Activated CD4-positive, alpha-beta memory T cell treated with anti-CD3 and anti-CD28 coated beads for 36 hours (primary cell): Measurements from ENCODE around the gene SFPQ. TPM values are rescaled to one million over a fixed set of nuclear protein-coding genes. Genes with fewer than 3 reads are reported as not detected.

Source experiments
- CTCF ChIA-PET: fragments of 350-600 bp; sonication (Branson Sonifier 250); formaldehyde crosslinking; loops from one replicate; lab custom pipeline; 2021; ENCODE audit warnings: antibody characterized with exemption, inconsistent platforms; lab: Charles Lee
- POLR2A ChIA-PET: fragments of 350-600 bp; sonication (Branson Sonifier 250); formaldehyde crosslinking; loops from one replicate; lab custom pipeline; 2021; ENCODE audit warnings: antibody characterized with exemption; lab: Charles Lee
- DNase-seq: peaks from one replicate; pipeline ENCODE4 v3.0.0-alpha.2; 2020
- H3K27ac Mint-ChIP-seq: one replicate; pipeline ENCODE4 v1.8.0; 2021; ENCODE audit warnings: mixed read lengths
- H3K27me3 Mint-ChIP-seq: one replicate; pipeline ENCODE4 v1.8.0; 2021; ENCODE audit warnings: mixed read lengths
- H3K36me3 Mint-ChIP-seq: one replicate; pipeline ENCODE4 v1.8.0; 2021; ENCODE audit warnings: mixed read lengths
- H3K4me1 Mint-ChIP-seq: one replicate; pipeline ENCODE4 v1.8.0; 2021; ENCODE audit warnings: low read depth, mixed read lengths
- H3K4me3 Mint-ChIP-seq: one replicate; pipeline ENCODE4 v1.8.0; 2021; ENCODE audit warnings: mild to moderate bottlenecking, mixed read lengths
- H3K9me3 Mint-ChIP-seq: one replicate; pipeline ENCODE4 v1.8.0; 2021; ENCODE audit warnings: mixed read lengths
- intact Hi-C: fragments of 100-400 bp; cut with micrococcal nuclease; formaldehyde crosslinking; loops from one replicate; pipeline ENCODE4 v1.15.1; 2023
- total RNA-seq, 2 experiments: library from RNA; stranded (reverse); gene quantifications; one replicate each; pipeline ENCODE4 v1.2.3, GENCODE V29; 2021

Gene SFPQ
- total RNA-seq, 2 experiments from 2014 or later: 259 to 275 TPM

DNA sequence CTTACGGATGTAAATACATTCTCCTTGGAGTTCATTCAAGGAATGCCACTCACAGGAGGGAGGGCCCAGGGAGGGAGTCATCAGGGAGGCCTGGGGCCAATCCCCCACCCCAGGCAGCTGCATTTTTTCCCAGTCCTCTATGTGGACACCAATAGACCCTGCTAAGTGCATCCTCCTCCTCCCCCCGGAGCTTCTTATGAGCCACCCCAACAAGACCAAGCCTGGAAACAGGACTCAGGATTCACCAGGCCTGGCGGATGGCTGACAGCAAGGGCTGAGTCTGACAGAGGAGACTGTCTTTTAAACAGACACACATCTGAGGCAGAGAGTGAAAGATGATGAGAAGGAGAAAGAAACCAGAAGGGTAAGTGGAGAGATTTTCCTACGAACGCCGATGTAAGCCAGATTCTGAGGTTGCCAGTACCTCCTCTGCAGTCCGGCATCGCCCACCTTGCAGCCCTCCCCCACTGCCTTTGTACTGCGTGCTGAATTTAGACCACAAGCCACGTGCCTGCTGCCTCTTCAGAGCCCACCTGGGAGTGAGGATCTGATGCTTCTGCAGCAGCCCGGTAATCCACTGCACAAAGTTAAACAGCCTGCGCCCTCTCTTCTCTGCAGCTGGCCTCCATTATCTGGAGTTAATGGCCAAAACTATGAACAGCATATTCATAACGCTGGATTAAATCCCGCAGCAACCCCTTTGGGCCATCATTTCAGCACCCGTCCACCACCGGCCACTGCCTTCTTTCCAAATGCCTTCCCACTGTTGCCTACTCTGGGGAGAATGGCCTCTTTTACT, 17.6 kb upstream of the SFPQ start:
- Mint-ChIP-seq H3K27me3 (no peaks in the 10 kb centered on the region), H3K27ac (no peak overlapping the region), H3K4me1 (no peaks in the 10 kb centered on the region), H3K4me3 (no peak overlapping the region), H3K36me3 (no peaks in the 10 kb centered on the region), H3K9me3 (no peaks in the 10 kb centered on the region)
- ChIA-PET POLR2A (no interaction called here), CTCF (no interaction called here)
- DNase-seq: no peak
- intact Hi-C loops: no loop called here

GRCh38 chr1:35203295-35203694, 10.3 kb upstream of the SFPQ start:
- no peaks in the 10 kb centered on the region for H3K27me3 Mint-ChIP-seq
- intact Hi-C loops: no loop called here
- no peak overlapping the region for H3K4me3 Mint-ChIP-seq
- H3K36me3 Mint-ChIP-seq: no peaks in the 10 kb centered on the region
- H3K9me3 Mint-ChIP-seq: no peaks in the 10 kb centered on the region
- no peak for DNase-seq
- ChIA-PET POLR2A (interaction anchor here (0.6 kb wide), 1 partner anchor 171 kb away, joined by 4 read pairs; the partner anchor contains the start of gene ZMYM6), CTCF (interaction anchor here (0.6 kb wide), 2 partner anchors 49 to 719 kb away, joined by 3 to 4 read pairs; no protein-coding TSS in a partner anchor)
- no peak overlapping the region for H3K27ac Mint-ChIP-seq
- H3K4me1 Mint-ChIP-seq: peaks cover 7% of the 10 kb centered on the region

- ChIA-PET CTCF (interaction anchor here (0.5 to 2.7 kb wide), 26 partner anchors 9 to 720 kb away, joined by 3 to 20 read pairs (median 4); partner anchors contain the start of gene SFPQ), POLR2A (no interaction called here)
- intact Hi-C loops: loop anchor here (1.0 kb wide), 2 partner anchors 9 to 96 kb away; partner anchors contain the start of gene SFPQ
- H3K27ac Mint-ChIP-seq: no peak overlapping the region
- H3K4me3 Mint-ChIP-seq: no peak overlapping the region
- H3K9me3 Mint-ChIP-seq: no peaks in the 10 kb centered on the region
- H3K36me3 Mint-ChIP-seq: no peaks in the 10 kb centered on the region
- peaks cover 7% of the 10 kb centered on the region for H3K4me1 Mint-ChIP-seq
- peak; percentile 79 for DNase-seq
- no peaks in the 10 kb centered on the region for H3K27me3 Mint-ChIP-seq
Observed at GRCh38 chr1:35202048-35202719, 9.2 kb upstream of the SFPQ start.

DNA sequence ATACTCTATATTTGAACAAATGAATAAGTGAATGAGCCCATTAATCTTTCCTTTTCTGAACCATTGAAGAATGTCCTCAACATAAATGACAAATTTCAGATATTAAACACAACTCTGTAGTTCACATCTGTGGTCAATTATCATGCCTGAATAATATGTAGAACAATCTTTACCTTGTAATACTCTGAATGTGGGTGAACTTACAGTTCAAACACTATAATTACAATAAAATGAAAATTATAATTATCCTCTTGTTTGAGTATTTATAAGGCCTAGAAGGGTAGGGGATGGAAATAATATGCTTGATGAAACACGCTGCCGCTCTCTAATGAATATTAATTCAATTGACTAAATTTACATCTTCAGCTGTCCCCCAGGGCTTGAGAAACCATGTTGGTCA, 8.7 kb upstream of the SFPQ start:
- DNase-seq: no peak
- CTCF ChIA-PET: interaction anchor here (0.5 to 2.7 kb wide), 19 partner anchors 9 to 526 kb away, joined by 3 to 20 read pairs (median 3); partner anchors contain the start of gene SFPQ
- intact Hi-C loops: loop anchor here (1.0 kb wide), 2 partner anchors 8 to 97 kb away; partner anchors contain the start of gene SFPQ
- no peak overlapping the region for H3K4me3 Mint-ChIP-seq
- H3K36me3 Mint-ChIP-seq: no peaks in the 10 kb centered on the region
- H3K27ac Mint-ChIP-seq: no peak overlapping the region
- POLR2A ChIA-PET: no interaction called here
- H3K4me1 Mint-ChIP-seq: peaks cover 7% of the 10 kb centered on the region
- H3K27me3 Mint-ChIP-seq: no peaks in the 10 kb centered on the region
- no peaks in the 10 kb centered on the region for H3K9me3 Mint-ChIP-seq

DNA sequence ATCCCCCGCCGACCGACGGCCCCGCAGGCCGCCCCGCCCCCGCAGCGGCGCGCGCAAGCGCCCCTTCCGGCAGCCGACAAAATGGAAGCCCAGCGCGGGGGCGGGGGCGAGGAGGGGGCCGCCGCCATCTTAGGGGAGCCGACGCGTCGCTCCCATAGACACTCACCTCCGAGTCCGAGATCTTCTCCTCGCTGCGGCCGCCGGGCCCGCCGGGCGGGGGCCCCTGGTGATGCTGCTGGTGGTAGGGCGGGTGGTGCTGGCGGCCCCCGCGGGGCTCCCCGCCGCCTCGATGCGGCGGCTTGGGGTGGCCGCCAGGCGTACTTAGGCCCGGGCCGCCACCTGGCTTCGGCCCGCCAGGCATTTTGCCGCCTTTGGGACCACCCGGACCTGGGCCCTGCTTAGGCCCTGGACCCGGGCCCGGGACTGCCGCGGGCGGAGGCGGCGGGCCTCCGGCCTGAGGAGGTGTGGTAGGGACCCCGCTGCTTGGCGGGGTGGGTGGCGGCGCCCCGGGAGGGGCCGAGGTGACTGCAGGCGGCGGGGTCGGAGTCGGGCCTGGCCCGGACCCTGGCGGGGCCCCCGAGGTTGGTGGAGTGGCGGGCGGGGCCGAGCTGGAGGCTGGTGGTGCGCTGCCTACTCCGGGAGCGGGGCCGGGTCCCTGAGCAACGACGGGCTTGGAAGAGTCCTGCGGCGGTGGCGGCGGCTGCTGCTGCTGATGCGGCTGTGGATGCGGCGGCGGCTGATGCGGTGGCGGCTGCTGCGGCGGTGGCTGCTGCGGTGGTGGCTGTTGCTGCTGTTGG, 691 bp downstream of the SFPQ start:
- Mint-ChIP-seq H3K4me3 (peak overlapping the region; percentile 95), H3K4me1 (peaks cover 42% of the 10 kb centered on the region), H3K9me3 (no peaks in the 10 kb centered on the region), H3K36me3 (peaks cover 48% of the 10 kb centered on the region), H3K27ac (peak overlapping the region; percentile 98), H3K27me3 (no peaks in the 10 kb centered on the region)
- POLR2A ChIA-PET: interaction anchor here (0.9 to 1.6 kb wide), 5 partner anchors 11 to 333 kb away, joined by 3 to 12 read pairs (median 3); partner anchors contain the start of gene SMIM12
- CTCF ChIA-PET: interaction anchor here (0.7 kb wide), 1 partner anchor 10 kb away, joined by 7 read pairs; no protein-coding TSS in a partner anchor
- DNase-seq: peak; percentile 92
- intact Hi-C loops: loop anchor here (2.0 to 5.0 kb wide), 7 partner anchors 77 to 965 kb away; partner anchors contain the start of genes C1orf216, CLSPN, KIAA0319L and MAP7D1

- Mint-ChIP-seq H3K4me3 (peak overlapping the region; percentile 90), H3K4me1 (peaks cover 49% of the 10 kb centered on the region), H3K27ac (peak overlapping the region; percentile 82), H3K36me3 (peaks cover 54% of the 10 kb centered on the region), H3K27me3 (no peaks in the 10 kb centered on the region), H3K9me3 (no peaks in the 10 kb centered on the region)
- intact Hi-C loops: loop anchor here (2.0 to 5.0 kb wide), 7 partner anchors 77 to 966 kb away; partner anchors contain the start of genes C1orf216, CLSPN, KIAA0319L and MAP7D1
- CTCF ChIA-PET: interaction anchor here (1.1 kb wide), 1 partner anchor 206 kb away, joined by 3 read pairs; the partner anchor contains the start of gene TMEM35B
- POLR2A ChIA-PET: interaction anchor here (0.9 to 1.7 kb wide), 3 partner anchors 11 to 206 kb away, joined by 4 to 22 read pairs (median 6); partner anchors contain the start of genes TMEM35B and ZMYM1
- DNase-seq: no peak
Observed at GRCh38 chr1:35191429-35192055, 1.4 kb downstream of the SFPQ start.

- H3K36me3 Mint-ChIP-seq: peaks cover 61% of the 10 kb centered on the region
- peak overlapping the region; percentile 82 for H3K27ac Mint-ChIP-seq
- POLR2A ChIA-PET: interaction anchor here (0.9 to 1.7 kb wide), 4 partner anchors 10 to 205 kb away, joined by 3 to 22 read pairs (median 5); partner anchors contain the start of genes TMEM35B and ZMYM1
- CTCF ChIA-PET: interaction anchor here (1.1 kb wide), 1 partner anchor 205 kb away, joined by 3 read pairs; the partner anchor contains the start of gene TMEM35B
- no peak for DNase-seq
- H3K4me1 Mint-ChIP-seq: peaks cover 57% of the 10 kb centered on the region
- H3K27me3 Mint-ChIP-seq: no peaks in the 10 kb centered on the region
- intact Hi-C loops: loop anchor here (5.0 kb wide), 5 partner anchors 262 to 967 kb away; partner anchors contain the start of genes C1orf216, CLSPN, KIAA0319L and MAP7D1
- H3K9me3 Mint-ChIP-seq: no peaks in the 10 kb centered on the region
- peak overlapping the region; percentile 90 for H3K4me3 Mint-ChIP-seq
Observed at GRCh38 chr1:35190784-35191183, 2.2 kb downstream of the SFPQ start.

- POLR2A ChIA-PET: interaction anchor here (0.6 to 1.2 kb wide), 4 partner anchors 9 to 563 kb away, joined by 3 to 4 read pairs (median 3); partner anchors contain the start of gene SMIM12
- Mint-ChIP-seq H3K4me1 (peaks cover 74% of the 10 kb centered on the region), H3K4me3 (peak overlapping the region; percentile 90), H3K27ac (peak overlapping the region; percentile 82), H3K36me3 (peaks cover 80% of the 10 kb centered on the region), H3K9me3 (no peaks in the 10 kb centered on the region), H3K27me3 (no peaks in the 10 kb centered on the region)
- intact Hi-C loops: no loop called here
- DNase-seq: peak; percentile 16
- CTCF ChIA-PET: interaction anchor here (1.4 to 1.7 kb wide), 2 partner anchors 7 to 13 kb away, joined by 6 read pairs; no protein-coding TSS in a partner anchor
Observed at GRCh38 chr1:35188578-35189392, 4.2 kb downstream of the SFPQ start.

DNA sequence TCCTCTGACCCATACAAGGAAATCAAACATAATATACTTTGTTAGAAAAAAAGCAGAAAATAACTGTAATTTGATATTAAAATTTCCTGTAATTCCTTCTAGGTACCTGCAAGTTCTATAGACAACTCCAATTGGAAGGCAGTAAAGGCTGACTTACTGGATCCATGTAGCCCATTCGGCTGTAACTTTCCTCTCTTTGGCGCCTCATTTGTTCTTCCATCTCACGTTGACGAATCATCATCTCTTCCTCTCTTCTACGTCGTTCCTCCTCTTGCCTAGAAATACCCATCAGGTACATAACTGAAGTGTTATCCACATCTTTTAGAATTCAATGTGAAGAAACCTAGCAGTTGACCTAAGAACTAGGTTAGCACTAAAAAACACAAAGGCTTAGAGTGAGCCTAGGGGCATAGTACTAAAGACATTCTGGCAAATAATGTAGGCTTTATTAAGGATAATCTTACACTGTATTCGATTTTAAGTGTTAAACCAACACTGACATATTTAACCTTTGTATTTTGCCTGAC, 5.1 kb downstream of the SFPQ start:
- POLR2A ChIA-PET: interaction anchor here (1.2 kb wide), 1 partner anchor 8 kb away, joined by 4 read pairs; no protein-coding TSS in a partner anchor
- no peak for DNase-seq
- intact Hi-C loops: no loop called here
- Mint-ChIP-seq H3K27me3 (no peaks in the 10 kb centered on the region), H3K4me3 (peak overlapping the region; percentile 21), H3K9me3 (no peaks in the 10 kb centered on the region), H3K4me1 (peaks cover 80% of the 10 kb centered on the region), H3K27ac (peak overlapping the region; percentile 25), H3K36me3 (peaks cover 87% of the 10 kb centered on the region)
- CTCF ChIA-PET: interaction anchor here (1.7 kb wide), 1 partner anchor 14 kb away, joined by 6 read pairs; no protein-coding TSS in a partner anchor
